SU-DHL-6 (cell line): Measurements from ENCODE around the gene TTYH1.

ENCODE experiments used
- CTCF ChIP-seq: fragments of 200-600 bp; sonication (generic); IDR thresholded peaks from one replicate; pipeline ENCODE4 v1.5.1; 2017; ENCODE audit warnings: antibody characterized with exemption, mild to moderate bottlenecking, low read length, moderate library complexity; ENCODE audit not compliant: insufficient read depth, poor library complexity, severe bottlenecking
- EZH2phosphoT487 ChIP-seq: fragments of 200-600 bp; sonication (generic), shearing (Covaris generic); conservative IDR thresholded peaks from 2 replicates; pipeline ENCODE4 v1.6.1; 2018; ENCODE audit warnings: mild to moderate bottlenecking, antibody characterized with exemption, low read length, moderate library complexity, mixed read lengths

GRCh38 chr19:54478677-54479266 lies 63.5 kb downstream of the TTYH1 start:
- TF ChIP-seq CTCF (peak; percentile 28), EZH2phosphoT487 (no peak)
